Astrocyte (in vitro differentiated cells and primary cell): Measurements from ENCODE around the gene SELENOF.

Source experiments
- EZH2 ChIP-seq: IDR thresholded peaks from 2 replicates; pipeline ENCODE4 v1.6.1; 2012; ENCODE audit warnings: mild to moderate bottlenecking, low read length, inconsistent platforms; ENCODE audit not compliant: insufficient read depth
- TF ChIP-seq, protein P1 (sequence below): IDR thresholded peaks from 2 replicates; pipeline ENCODE4 v1.5.1; 2011; ENCODE audit warnings: low read depth, mild to moderate bottlenecking, inconsistent platforms, low read length, moderate library complexity; ENCODE audit not compliant: insufficient read depth

- TF ChIP-seq, protein P1, sequence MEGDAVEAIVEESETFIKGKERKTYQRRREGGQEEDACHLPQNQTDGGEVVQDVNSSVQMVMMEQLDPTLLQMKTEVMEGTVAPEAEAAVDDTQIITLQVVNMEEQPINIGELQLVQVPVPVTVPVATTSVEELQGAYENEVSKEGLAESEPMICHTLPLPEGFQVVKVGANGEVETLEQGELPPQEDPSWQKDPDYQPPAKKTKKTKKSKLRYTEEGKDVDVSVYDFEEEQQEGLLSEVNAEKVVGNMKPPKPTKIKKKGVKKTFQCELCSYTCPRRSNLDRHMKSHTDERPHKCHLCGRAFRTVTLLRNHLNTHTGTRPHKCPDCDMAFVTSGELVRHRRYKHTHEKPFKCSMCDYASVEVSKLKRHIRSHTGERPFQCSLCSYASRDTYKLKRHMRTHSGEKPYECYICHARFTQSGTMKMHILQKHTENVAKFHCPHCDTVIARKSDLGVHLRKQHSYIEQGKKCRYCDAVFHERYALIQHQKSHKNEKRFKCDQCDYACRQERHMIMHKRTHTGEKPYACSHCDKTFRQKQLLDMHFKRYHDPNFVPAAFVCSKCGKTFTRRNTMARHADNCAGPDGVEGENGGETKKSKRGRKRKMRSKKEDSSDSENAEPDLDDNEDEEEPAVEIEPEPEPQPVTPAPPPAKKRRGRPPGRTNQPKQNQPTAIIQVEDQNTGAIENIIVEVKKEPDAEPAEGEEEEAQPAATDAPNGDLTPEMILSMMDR: peak; percentile 62
- no peak for TF ChIP-seq EZH2
Measured at GRCh38 chr1:86833461-86834215, 80.3 kb downstream of the SELENOF start.
